WTC11 (cell line): Measurements from ENCODE around the gene ADARB2.

ENCODE experiments used
- USF2 ChIP-seq: sonication (generic); formaldehyde crosslinking; IDR thresholded peaks from 2 replicates; pipeline ENCODE4 v1.8.1; 2023; ENCODE audit warnings: mild to moderate bottlenecking, missing genetic modification reagents, moderate library complexity
- TF ChIP-seq, protein P1 (sequence below): fragments of 200-600 bp; IDR thresholded peaks from 2 replicates; pipeline ENCODE4 v1.8.0; 2022; ENCODE audit warnings: antibody characterized with exemption

GRCh38 chr10:1346201-1346600 lies 391.1 kb downstream of the ADARB2 start:
- TF ChIP-seq, protein P1, sequence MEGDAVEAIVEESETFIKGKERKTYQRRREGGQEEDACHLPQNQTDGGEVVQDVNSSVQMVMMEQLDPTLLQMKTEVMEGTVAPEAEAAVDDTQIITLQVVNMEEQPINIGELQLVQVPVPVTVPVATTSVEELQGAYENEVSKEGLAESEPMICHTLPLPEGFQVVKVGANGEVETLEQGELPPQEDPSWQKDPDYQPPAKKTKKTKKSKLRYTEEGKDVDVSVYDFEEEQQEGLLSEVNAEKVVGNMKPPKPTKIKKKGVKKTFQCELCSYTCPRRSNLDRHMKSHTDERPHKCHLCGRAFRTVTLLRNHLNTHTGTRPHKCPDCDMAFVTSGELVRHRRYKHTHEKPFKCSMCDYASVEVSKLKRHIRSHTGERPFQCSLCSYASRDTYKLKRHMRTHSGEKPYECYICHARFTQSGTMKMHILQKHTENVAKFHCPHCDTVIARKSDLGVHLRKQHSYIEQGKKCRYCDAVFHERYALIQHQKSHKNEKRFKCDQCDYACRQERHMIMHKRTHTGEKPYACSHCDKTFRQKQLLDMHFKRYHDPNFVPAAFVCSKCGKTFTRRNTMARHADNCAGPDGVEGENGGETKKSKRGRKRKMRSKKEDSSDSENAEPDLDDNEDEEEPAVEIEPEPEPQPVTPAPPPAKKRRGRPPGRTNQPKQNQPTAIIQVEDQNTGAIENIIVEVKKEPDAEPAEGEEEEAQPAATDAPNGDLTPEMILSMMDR, result no peak
- TF ChIP-seq USF2 (CRISPR knock-in tag), result no peak
